Esophagus mucosa (tissue), 1 donor: ENCODE results near the gene SLC16A6. TPM values are rescaled to one million over a fixed set of nuclear protein-coding genes. Genes with fewer than 3 reads are reported as not detected.

Source experiments
- total RNA-seq: library from RNA; stranded (reverse); gene quantifications from one replicate; pipeline ENCODE4 v1.2.4, GENCODE V29; 2023
- donor health status: DM: yes; HTN: yes; CAD: no.

SLC16A6 gene
- total RNA-seq, 1 donor from 2014 or later, result 14.4 TPM

Other genes starting within 250 kb of the SLC16A6 start
- gene AMZ2, start 43.1 kb downstream of the SLC16A6 start, total RNA-seq, result 60.5 TPM
- 6.8 TPM for gene ARSG, start 368 bp upstream of the SLC16A6 start, total RNA-seq
- gene WIPI1, start 166.4 kb upstream of the SLC16A6 start, total RNA-seq, result 13.3 TPM
- gene PRKAR1A, start 221.3 kb upstream of the SLC16A6 start, total RNA-seq, result 149 TPM